ENCODE results near the gene CCNT1.
A peak's percentile ranks its signal among the peaks of the same experiment; 100 is the strongest.
"Not testable (repeated sequence)": the region's sequence is repeated elsewhere in the genome, so short reads cannot be mapped to it uniquely, and the experiment has no call there.

CCNT1 gene

GRCh38 chr12:48681710-48682532 lies 34.6 kb downstream of the CCNT1 start, which contains the start of gene KANSL2:
KANSL2 (minus strand) TSS chr12:48682238; CDS start chr12:48681632, 606 bp downstream.
- peaks cover 13% of the 10 kb centered on the region for H3K36me3 ChIP-seq (ENCODE audit: insufficient read depth, low read length)
- H3K79me2 ChIP-seq (ENCODE audit: control insufficient read depth, insufficient read depth, low read length, unreplicated experiment) = peaks cover 48% of the 10 kb centered on the region
- no peaks in the 10 kb centered on the region for H3K27me3 ChIP-seq (ENCODE audit: insufficient read depth, low read length)
- peak within 1 kb of the TSS; percentile 81 for H3K4me3 ChIP-seq (ENCODE audit: low read depth, low read length)
- H3K4me1 ChIP-seq (ENCODE audit: control insufficient read depth, insufficient read depth, low read length, unreplicated experiment) = peaks cover 33% of the 10 kb centered on the region
- H2AFZ ChIP-seq (ENCODE audit: low read length, unreplicated experiment) = peak within 1 kb of the TSS; percentile 87
- peak within 1 kb of the TSS; percentile 54 for H3K27ac ChIP-seq (ENCODE audit: low read depth, low read length)

- Histone ChIP-seq H3K4me3 (ENCODE audit: low read depth, low read length) (peak overlapping the region; percentile 81), H2AFZ (ENCODE audit: low read length, unreplicated experiment) (peak overlapping the region; percentile 86), H3K27ac (ENCODE audit: low read depth, low read length) (no peak overlapping the region), H3K4me1 (ENCODE audit: control insufficient read depth, insufficient read depth, low read length, unreplicated experiment) (peaks cover 33% of the 10 kb centered on the region), H3K79me2 (ENCODE audit: control insufficient read depth, insufficient read depth, low read length, unreplicated experiment) (peaks cover 53% of the 10 kb centered on the region), H3K27me3 (ENCODE audit: insufficient read depth, low read length) (no peaks in the 10 kb centered on the region), H3K36me3 (ENCODE audit: insufficient read depth, low read length) (peaks cover 17% of the 10 kb centered on the region)
Observed at GRCh38 chr12:48681399-48681709, 35.2 kb downstream of the CCNT1 start.

GRCh38 chr12:48680861-48681260 lies 35.6 kb downstream of the CCNT1 start:
- Histone ChIP-seq H3K27ac (ENCODE audit: low read depth, low read length) (no peak overlapping the region), H3K36me3 (ENCODE audit: insufficient read depth, low read length) (peaks cover 17% of the 10 kb centered on the region)

DNA sequence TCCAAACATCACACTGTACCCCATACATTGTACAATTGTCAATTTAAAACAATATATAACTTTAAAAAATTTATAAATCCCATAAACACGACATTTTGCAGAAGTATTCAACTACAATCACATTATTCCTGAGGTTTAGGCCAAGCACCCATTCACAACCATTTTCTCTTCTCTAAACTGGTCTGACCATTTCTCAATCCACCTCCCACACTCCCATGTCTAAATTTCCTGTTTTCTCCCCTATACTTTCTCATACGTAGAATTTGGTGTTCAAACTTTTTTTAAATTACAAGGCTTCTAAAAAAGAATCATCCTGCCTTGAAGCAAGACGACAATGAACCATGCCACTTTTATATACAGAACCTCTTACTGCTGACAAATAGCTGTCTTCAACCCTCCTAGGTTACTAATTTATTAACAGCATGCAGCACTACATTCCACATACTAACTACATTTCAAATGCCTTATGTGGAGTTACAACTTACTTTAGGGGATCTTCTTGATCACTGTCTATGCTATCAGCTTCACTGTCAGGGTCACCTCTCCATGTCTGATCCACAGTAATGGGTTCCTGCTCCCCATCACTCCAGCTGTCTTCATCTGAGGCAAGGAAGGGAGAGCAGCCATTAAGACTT lies 37.8 kb downstream of the CCNT1 start:
- Histone ChIP-seq H3K36me3 (ENCODE audit: insufficient read depth, low read length) (peaks cover 20% of the 10 kb centered on the region), H3K4me3 (ENCODE audit: low read depth, low read length) (peak overlapping the region; percentile 81), H3K27ac (ENCODE audit: low read depth, low read length) (no peak overlapping the region), H2AFZ (ENCODE audit: low read length, unreplicated experiment) (no peak overlapping the region), H3K4me1 (ENCODE audit: control insufficient read depth, insufficient read depth, low read length, unreplicated experiment) (peaks cover 33% of the 10 kb centered on the region), H3K27me3 (ENCODE audit: insufficient read depth, low read length) (no peaks in the 10 kb centered on the region), H3K79me2 (ENCODE audit: control insufficient read depth, insufficient read depth, low read length, unreplicated experiment) (peaks cover 76% of the 10 kb centered on the region)

More at GRCh38 chr12:48680861-48681260, 35.6 kb downstream of the CCNT1 start:
- Histone ChIP-seq H3K27me3 (ENCODE audit: insufficient read depth, low read length) (no peaks in the 10 kb centered on the region), H3K4me3 (ENCODE audit: low read depth, low read length) (peak overlapping the region; percentile 81), H3K79me2 (ENCODE audit: control insufficient read depth, insufficient read depth, low read length, unreplicated experiment) (peaks cover 58% of the 10 kb centered on the region), H2AFZ (ENCODE audit: low read length, unreplicated experiment) (no peak overlapping the region), H3K4me1 (ENCODE audit: control insufficient read depth, insufficient read depth, low read length, unreplicated experiment) (peaks cover 33% of the 10 kb centered on the region)

- peaks cover 39% of the 10 kb centered on the region for H3K36me3 ChIP-seq (ENCODE audit: insufficient read depth, low read length)
- H3K79me2 ChIP-seq (ENCODE audit: control insufficient read depth, insufficient read depth, low read length, unreplicated experiment) = peaks cover 49% of the 10 kb centered on the region
- H3K27ac ChIP-seq (ENCODE audit: low read depth, low read length) = peak overlapping the region; percentile 22; the same call in 1 of the 2 replicates
Observed at GRCh38 chr12:48671231-48671856, 45.2 kb downstream of the CCNT1 start.

DNA sequence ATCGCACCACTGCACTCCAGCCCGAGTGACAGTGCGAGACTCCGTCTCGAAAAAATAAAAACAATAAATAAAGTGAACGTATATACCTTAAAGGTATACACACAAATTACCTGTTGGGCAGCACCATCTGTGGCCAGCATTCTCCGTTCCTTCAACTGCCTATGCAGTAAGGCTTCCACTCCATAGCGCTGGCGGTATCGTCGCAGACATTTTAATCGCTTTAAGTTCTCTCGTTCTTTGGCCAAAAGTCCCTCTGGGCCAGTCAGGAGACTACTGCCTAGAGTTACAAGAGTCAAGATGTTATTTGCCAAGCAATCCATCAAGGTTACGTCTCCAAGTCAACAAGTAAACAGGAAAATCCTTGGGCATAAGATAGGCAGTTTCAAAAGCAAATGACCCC lies 47.5 kb downstream of the CCNT1 start:
- no peaks in the 10 kb centered on the region for H3K27me3 ChIP-seq (ENCODE audit: insufficient read depth, low read length)
- H3K27ac ChIP-seq (ENCODE audit: low read depth, low read length) = no peak overlapping the region
- no peak overlapping the region for H2AFZ ChIP-seq (ENCODE audit: low read length, unreplicated experiment)
- peaks cover 6% of the 10 kb centered on the region for H3K4me1 ChIP-seq (ENCODE audit: control insufficient read depth, insufficient read depth, low read length, unreplicated experiment)
- H3K79me2 ChIP-seq (ENCODE audit: control insufficient read depth, insufficient read depth, low read length, unreplicated experiment) = peaks cover 27% of the 10 kb centered on the region
- H3K4me3 ChIP-seq (ENCODE audit: low read depth, low read length) = no peak overlapping the region
- H3K36me3 ChIP-seq (ENCODE audit: insufficient read depth, low read length) = peaks cover 42% of the 10 kb centered on the region

More at GRCh38 chr12:48671231-48671856, 45.2 kb downstream of the CCNT1 start:
- no peak overlapping the region for H2AFZ ChIP-seq (ENCODE audit: low read length, unreplicated experiment)
- peaks cover 6% of the 10 kb centered on the region for H3K4me1 ChIP-seq (ENCODE audit: control insufficient read depth, insufficient read depth, low read length, unreplicated experiment)
- no peaks in the 10 kb centered on the region for H3K27me3 ChIP-seq (ENCODE audit: insufficient read depth, low read length)
- H3K4me3 ChIP-seq (ENCODE audit: low read depth, low read length) = no peak overlapping the region

GRCh38 chr12:48659863-48660262 lies 56.6 kb downstream of the CCNT1 start:
- H3K79me2 ChIP-seq (ENCODE audit: control insufficient read depth, insufficient read depth, low read length, unreplicated experiment) = peaks cover 3% of the 10 kb centered on the region
- peaks cover 18% of the 10 kb centered on the region; the same call in 1 of the 2 replicates for H3K36me3 ChIP-seq (ENCODE audit: insufficient read depth, low read length)
- no peak overlapping the region for H3K27ac ChIP-seq (ENCODE audit: low read depth, low read length)
- no peak overlapping the region for H3K4me3 ChIP-seq (ENCODE audit: low read depth, low read length)
- no peaks in the 10 kb centered on the region for H3K27me3 ChIP-seq (ENCODE audit: insufficient read depth, low read length)
- H2AFZ ChIP-seq (ENCODE audit: low read length, unreplicated experiment) = no peak overlapping the region
- H3K4me1 ChIP-seq (ENCODE audit: control insufficient read depth, insufficient read depth, low read length, unreplicated experiment) = no peaks in the 10 kb centered on the region

- Histone ChIP-seq H3K36me3 (ENCODE audit: insufficient read depth, low read length) (peaks cover 35% of the 10 kb centered on the region), H2AFZ (ENCODE audit: low read length, unreplicated experiment) (no peak overlapping the region), H3K4me1 (ENCODE audit: control insufficient read depth, insufficient read depth, low read length, unreplicated experiment) (no peaks in the 10 kb centered on the region), H3K27me3 (ENCODE audit: insufficient read depth, low read length) (no peaks in the 10 kb centered on the region), H3K79me2 (ENCODE audit: control insufficient read depth, insufficient read depth, low read length, unreplicated experiment) (no peaks in the 10 kb centered on the region), H3K27ac (ENCODE audit: low read depth, low read length) (no peak overlapping the region), H3K4me3 (ENCODE audit: low read depth, low read length) (no peak overlapping the region)
Observed at GRCh38 chr12:48651681-48652080, 64.8 kb downstream of the CCNT1 start.

- not testable (repeated sequence) for H3K4me3 ChIP-seq (ENCODE audit: low read depth, low read length); H2AFZ ChIP-seq (ENCODE audit: low read length, unreplicated experiment); H3K4me1 ChIP-seq (ENCODE audit: control insufficient read depth, insufficient read depth, low read length, unreplicated experiment); H3K27me3 ChIP-seq (ENCODE audit: insufficient read depth, low read length); H3K27ac ChIP-seq (ENCODE audit: low read depth, low read length); H3K79me2 ChIP-seq (ENCODE audit: control insufficient read depth, insufficient read depth, low read length, unreplicated experiment)
- H3K36me3 ChIP-seq (ENCODE audit: insufficient read depth, low read length) = peaks cover 30% of the 10 kb centered on the region
Observed at GRCh38 chr12:48645354-48645753, 71.2 kb downstream of the CCNT1 start.

DNA sequence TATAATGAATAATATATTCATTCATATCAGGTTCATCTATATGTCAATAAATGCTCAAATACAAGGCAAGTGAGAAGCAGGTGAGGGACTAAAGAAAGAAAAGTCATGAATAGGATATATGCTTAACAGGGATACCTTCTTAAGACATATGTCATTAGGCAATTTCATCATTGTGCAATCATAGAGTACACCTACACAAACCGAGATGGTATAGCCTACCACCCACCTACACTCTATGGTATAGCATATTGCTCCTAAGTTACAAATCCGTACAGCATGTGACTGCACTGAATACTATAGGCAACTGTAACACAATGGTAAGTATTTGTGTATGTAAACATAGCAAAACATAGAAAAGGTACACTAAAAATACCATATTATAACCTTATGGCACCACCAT lies 73.5 kb downstream of the CCNT1 start:
- H3K36me3 ChIP-seq (ENCODE audit: insufficient read depth, low read length) = peaks cover 21% of the 10 kb centered on the region
- no peak overlapping the region for H3K27ac ChIP-seq (ENCODE audit: low read depth, low read length)
- no peak overlapping the region for H3K4me3 ChIP-seq (ENCODE audit: low read depth, low read length)
- no peak overlapping the region for H2AFZ ChIP-seq (ENCODE audit: low read length, unreplicated experiment)
- H3K4me1 ChIP-seq (ENCODE audit: control insufficient read depth, insufficient read depth, low read length, unreplicated experiment) = no peaks in the 10 kb centered on the region
- no peaks in the 10 kb centered on the region for H3K27me3 ChIP-seq (ENCODE audit: insufficient read depth, low read length)
- no peaks in the 10 kb centered on the region for H3K79me2 ChIP-seq (ENCODE audit: control insufficient read depth, insufficient read depth, low read length, unreplicated experiment)
